Stimulated activated CD4-positive, alpha-beta T cell treated with anti-CD3 and anti-CD28 coated beads, Interleukin-15, amount 100 ng/mL, for 1 hour (primary cell): ENCODE results near the gene NUP188.

ENCODE experiments used
- DNase-seq, 2 donors: peaks; one replicate each; pipeline ENCODE4 v3.0.0-alpha.2; 2020; ENCODE audit warnings: low read depth in 1 of 2, low spot score in 1 of 2

NUP188 gene

DNA sequence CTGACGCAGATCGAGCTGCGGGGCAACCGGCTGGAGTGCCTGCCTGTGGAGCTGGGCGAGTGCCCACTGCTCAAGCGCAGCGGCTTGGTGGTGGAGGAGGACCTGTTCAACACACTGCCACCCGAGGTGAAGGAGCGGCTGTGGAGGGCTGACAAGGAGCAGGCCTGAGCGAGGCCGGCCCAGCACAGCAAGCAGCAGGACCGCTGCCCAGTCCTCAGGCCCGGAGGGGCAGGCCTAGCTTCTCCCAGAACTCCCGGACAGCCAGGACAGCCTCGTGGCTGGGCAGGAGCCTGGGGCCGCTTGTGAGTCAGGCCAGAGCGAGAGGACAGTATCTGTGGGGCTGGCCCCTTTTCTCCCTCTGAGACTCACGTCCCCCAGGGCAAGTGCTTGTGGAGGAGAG is 31.3 kb upstream of the NUP188 start:
- DNase-seq = no peak

DNA sequence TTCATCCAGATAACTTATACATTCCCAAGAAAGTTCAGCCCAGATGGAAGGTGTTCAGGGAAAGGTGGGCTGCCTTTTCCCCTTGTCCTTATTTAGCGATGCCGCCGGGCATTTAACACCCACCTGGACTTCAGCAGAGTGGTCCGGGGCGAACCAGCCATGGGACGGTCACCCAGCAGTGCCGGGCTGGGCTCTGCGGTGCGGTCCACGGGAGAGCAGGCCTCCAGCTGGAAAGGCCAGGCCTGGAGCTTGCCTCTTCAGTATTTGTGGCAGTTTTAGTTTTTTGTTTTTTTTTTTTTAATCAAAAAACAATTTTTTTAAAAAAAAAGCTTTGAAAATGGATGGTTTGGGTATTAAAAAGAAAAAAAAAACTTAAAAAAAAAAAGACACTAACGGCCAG is 30.8 kb upstream of the NUP188 start:
- DNase-seq = no peak

DNA sequence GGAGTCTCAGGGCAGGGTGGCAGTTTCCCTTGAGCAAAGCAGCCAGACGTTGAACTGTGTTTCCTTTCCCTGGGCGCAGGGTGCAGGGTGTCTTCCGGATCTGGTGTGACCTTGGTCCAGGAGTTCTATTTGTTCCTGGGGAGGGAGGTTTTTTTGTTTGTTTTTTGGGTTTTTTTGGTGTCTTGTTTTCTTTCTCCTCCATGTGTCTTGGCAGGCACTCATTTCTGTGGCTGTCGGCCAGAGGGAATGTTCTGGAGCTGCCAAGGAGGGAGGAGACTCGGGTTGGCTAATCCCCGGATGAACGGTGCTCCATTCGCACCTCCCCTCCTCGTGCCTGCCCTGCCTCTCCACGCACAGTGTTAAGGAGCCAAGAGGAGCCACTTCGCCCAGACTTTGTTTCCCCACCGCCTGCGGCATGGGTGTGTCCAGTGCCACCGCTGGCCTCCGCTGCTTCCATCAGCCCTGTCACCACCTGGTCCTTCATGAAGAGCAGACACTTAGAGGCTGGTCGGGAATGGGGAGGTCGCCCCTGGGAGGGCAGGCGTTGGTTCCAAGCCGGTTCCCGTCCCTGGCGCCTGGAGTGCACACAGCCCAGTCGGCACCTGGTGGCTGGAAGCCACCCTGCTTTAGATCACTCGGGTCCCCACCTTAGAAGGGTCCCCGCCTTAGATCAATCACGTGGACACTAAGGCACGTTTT is 30.2 kb upstream of the NUP188 start:
- no peak for DNase-seq

DNA sequence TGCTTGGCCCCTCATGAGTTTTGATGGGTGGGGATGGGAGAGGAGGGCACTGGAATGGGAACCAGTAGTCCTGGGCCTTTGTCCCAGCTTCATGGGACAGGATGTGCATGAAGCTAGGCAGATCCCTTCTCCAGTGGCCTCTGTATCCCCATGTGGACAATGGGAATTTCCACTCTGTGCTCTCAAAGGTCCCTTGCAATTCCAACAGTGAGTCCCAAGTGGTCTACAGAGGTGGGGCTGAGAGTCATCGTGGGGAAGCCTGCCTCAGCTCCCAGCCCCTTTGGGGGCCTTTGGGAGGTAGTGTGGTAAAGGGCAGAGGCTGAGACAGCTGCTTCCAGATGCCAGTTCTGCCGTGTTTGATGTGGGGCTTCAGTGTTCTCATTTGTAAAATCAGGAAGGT is 28.6 kb upstream of the NUP188 start:
- DNase-seq = no peak

DNA sequence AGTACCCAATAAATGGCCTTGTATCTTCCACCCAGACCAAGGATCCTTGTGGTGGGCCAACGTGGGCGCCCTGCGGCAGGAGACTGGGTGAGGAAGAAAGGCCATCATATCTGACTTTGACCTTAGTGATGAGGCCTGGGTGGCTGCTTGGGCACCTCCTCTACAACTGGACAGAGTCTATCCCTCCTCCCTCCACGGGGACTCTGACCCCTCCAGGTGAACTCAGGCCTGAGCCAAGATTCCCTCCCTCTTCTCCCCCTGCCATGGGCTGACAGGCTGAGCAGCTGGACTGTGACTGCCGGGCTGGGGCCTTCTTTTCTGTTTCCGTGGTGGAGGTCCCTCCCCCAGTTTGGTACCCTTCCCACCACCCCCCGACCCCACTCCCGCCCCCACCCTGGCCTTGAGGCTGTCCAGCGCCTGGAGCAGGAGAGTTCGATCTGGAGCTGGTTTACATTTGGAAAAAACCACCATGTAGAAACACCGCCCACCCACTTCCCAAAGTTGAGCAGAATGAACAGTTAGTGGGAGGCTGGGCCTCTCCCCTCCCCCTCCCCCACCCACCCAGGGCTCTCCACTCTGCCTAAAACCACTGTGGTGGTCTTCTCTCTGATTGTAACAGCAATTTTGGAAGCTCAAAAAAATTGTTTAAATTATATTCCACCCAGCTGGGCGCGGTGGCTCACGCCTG is 28.0 kb upstream of the NUP188 start:
- no peak for DNase-seq

DNA sequence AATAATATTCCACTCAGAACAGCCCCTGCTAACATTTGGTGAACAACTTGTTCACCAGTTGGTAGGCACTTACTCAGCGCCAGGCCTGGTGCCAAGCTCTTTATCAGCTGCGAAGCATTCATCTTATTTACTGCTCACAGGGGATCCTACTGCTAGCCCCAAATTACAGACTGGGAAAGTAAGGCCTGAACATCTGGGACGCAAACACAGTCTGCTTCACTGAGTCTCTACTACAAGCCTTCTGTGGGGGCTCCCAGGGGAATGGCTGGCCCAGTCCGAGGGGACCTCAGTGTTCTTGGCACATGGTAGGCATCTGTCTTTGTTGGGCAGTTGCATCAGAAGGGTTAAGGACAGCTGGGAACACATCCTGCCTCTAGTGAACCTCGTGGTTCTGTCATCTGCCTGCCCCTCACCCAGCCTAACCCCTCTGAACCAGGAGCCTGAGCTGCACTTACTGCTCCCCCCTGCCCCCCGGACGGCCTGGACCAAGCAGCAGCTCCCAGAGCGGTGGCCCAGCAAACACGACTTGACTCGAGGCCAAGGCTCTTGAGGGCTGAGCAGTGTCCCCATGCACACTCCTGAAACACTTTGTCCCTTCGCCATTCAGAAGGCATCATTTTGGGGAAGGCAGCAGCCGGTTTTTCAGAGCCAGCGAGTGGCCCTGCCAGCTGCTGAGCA is 27.0 kb upstream of the NUP188 start, which contains the start of gene PHYHD1:
PHYHD1 (plus strand) TSS at position 602 of the 678 bp plus-strand sequence. CDS start 1,342 bp downstream, outside the sequence.
- no peak for DNase-seq

DNA sequence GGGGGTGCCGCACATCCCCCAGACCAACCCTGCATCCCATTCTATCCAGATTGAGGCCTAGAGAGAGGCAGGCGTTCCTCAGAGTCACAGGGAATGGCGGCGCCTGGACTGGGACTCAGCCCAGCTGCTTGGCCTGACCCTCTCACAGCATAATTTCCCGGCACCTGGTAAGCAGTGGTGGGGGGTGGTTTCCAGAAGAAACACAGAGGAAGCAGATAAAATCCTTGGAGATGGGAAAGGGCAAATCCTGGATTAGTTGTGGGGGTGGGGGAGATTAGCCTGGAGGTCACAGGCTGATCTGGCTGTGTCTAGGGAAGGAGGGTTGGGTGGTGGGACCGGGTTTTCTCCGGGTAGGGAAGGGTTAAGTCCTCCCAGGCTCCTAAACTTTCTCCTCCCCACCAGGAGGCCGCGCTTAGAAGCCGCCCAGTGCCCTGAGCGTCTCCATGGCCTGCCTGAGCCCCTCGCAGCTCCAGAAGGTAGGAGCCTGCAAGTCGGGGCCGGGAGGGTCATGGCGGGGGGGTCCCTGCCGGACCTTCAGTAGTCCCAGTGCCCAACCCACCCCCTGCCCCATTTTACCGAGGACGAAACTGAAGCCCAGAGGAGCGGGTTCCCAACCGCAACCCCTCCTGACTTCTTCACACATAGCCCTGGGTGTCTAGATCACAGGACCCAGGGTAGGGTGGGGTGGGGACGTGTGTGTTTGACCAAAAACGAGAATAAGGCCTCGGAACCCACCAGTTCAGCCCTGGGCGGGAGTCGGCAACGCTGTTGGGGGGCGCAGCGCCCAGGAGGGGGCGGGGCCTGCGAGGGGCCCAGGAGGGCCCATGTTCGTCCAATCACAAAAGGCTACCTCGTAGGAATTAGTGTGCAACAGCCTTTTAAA is 25.4 kb upstream of the NUP188 start:
- DNase-seq = no peak

DNA sequence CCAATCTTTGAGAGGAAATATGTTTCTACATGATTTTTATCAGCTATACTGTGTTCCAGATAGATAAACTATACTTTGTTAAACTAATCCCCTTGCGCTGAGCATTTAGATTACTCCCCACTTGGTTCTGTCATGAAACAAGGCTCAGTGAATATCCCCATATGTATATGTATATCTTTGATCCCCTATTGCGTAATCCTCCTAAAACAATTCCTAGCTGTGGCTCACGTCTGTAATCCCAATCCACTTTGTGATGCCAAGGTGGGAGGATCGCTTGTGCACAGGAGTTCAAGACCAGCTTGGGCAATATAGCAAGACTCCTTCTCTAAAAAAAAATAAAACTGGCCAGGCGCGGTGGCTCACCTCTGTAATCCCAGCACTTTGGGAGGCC is 24.0 kb upstream of the NUP188 start:
- no peak for DNase-seq

DNA sequence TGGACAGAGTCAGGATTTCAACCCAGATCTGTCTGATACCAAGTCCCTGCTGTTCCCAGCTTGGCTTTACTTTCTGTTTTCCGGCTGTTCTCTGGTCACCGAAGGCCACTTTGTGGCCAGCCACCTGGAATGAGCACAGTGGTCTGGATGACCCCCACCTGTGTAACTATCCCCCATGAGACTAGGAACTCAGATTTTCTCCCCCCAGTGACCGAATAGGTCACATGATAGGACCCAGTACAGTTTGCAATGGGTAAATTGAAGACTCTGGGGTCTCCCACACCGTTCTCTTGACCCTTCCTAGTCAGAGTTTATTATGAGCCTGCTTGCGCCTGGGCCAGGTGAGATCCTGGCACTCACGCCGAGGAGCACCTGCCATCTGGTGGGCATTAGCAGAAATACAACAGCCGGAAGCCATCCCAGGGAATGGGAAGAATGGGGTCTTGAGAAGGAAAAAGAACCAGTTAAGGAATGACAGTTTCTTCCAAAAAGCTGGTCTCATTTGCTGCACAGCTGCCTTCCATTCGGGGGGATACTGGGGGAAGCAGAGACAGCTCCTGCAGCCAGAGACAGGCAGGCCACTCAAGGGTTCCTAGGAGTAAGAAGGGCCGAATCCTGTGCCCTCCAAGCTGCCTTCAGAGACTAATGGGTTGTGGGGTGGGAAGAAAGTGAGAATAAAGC is 19.6 kb upstream of the NUP188 start:
- peak in 1 of 2 donors; percentile 25 for DNase-seq

DNA sequence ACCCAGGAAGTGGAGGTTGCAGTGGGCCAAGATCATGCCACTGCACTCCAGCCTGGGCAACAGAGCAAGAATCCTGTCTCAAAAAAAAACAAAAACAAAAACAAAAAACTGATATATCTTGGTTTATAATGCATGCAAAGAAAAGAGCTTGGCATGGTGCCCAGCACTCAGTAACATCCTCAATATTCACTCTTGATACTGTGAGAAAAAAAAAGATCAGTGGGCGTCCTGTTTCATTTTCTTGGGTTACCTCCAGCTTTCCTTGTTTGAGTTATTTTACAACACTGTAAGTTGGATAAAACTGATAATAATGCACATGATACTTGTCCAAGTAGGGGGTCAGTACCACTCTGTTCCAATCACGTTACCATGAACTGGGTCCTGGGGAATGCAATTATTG is 18.9 kb upstream of the NUP188 start:
- DNase-seq = no peak

DNA sequence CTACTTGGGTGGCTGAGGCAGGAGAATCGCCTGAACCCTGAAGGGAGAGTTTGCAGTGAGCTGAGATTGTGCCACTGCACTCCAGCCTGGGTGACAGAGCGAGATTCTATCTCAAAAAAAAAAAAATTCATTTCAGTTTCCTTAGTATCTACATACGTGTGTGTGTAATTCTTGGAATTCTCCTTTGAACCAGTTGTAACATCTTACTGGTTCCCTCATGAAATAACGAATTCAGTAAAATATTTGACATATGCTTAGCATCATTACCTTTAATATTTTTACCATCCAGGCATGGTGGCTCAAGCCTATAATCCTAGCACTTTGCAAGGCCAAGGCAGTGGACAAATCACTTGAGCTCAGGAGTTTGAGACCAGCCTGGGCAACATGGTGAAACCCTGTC is 17.9 kb upstream of the NUP188 start:
- DNase-seq = no peak

DNA sequence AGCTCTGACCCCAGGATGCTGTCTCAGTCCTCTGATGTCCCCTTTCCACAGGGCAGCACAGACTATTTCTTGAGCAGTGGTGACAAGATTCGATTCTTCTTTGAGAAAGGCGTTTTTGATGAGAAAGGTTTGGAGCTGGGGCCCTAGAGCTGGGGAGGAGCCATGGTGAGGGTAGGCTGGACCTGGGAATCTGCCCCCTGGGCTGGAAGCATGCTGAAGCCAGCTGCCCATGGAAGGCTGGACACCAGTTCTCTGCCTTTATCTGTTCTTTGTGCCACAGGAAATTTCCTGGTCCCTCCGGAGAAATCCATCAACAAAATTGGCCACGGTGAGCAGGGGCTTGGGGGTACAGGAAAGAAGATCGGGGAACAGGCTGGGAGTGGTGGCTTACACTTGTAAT is 13.8 kb upstream of the NUP188 start:
- DNase-seq = no peak

DNA sequence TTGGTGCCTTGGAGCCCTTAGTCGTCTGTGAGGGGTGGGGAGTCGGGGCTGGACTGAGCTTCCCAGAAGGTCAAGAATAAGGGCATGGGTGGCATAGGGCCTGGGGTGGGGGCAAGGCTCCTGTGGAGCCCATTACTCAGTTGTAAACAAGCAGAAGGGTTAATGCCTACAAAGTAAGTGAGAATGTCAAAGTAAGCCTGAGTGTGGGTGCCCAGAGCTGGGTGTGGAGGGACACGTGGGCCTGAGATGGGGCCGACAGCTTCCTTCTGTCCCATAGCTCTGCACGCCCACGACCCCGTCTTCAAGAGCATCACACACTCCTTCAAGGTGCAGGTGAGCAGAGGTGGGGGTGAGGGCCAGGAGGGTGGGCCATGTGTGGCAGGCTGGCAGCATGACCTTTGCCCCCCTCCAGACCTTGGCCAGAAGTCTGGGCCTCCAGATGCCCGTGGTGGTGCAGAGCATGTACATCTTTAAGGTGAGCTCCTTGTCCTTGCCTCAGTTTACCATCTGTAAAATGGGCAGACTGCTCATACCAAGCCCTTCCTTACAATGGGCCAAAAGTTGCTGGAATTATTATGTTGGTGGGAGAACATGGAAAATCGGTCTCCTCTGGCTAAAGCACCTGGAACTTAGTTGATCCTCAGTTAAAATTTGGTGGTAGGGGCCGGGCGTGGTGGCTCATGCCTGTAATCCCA is 11.2 kb upstream of the NUP188 start:
- DNase-seq = no peak

DNA sequence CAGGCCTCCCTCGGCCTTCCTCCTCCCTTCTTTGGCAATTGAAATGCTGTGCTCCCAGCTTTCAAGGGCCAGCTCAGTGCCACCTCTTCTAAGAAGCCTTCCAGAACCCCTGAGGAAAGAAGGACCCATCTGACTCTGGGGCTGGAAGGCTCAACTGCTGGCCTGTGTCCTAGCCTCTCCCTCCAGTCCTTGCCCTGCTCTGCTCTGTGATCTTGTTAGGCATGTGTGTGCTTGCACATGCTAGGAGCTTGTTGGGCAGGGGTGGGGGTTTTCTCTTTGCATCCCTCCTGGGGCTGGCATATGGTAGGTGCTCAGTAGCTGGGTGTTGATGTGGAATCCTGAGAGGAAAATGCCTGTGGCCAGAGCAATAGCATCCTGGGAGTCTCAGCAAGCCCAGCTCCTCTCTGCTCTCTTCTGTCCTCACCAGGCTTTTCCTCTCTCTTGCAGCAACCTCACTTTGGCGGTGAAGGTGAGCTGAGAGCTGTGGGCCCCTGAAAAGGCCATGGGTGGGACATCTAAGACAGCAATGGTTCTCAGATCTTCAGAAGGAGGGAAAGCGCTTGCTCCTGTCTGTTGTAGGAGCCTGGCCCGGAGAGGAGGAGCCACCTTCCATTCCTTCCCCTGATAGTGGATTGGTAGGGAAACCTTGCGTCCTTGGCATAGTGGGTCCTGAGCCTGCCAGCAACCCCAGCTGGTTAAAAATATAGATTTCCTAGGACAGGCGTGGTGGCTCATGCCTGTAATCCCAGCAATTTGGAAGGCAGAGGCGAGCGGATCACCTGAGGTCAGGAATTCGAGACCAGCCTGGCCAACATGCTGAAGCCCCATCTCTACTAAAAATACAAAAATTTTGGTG is 10.0 kb upstream of the NUP188 start:
- no peak for DNase-seq

DNA sequence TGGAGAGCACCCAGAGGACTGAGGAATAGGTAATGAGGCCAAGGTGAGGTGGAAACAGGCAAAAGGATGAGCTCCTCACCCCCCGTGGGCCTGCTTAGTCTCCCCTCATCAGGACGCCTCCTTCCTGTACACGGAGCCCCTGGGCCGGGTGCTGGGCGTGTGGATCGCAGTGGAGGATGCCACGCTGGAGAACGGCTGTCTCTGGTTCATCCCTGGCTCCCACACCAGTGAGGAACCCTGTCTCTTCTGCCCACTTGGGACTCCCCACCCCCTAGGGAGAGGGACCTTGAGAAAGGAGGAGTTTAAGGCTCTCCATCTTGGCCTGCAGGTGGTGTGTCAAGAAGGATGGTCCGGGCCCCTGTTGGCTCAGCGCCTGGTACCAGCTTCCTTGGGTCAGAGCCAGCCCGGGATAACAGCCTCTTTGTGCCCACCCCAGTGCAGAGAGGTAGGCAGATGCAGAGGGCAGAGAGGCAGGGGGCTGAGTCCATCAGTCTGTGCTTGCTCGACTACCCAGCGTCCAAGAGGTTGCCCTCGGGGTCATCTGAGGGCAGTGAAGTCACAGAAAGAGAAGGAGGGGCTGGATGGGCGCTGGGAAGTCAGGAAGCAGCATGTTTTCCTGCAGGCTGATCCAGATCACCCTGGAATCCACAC is 7.1 kb upstream of the NUP188 start:
- no peak for DNase-seq

DNA sequence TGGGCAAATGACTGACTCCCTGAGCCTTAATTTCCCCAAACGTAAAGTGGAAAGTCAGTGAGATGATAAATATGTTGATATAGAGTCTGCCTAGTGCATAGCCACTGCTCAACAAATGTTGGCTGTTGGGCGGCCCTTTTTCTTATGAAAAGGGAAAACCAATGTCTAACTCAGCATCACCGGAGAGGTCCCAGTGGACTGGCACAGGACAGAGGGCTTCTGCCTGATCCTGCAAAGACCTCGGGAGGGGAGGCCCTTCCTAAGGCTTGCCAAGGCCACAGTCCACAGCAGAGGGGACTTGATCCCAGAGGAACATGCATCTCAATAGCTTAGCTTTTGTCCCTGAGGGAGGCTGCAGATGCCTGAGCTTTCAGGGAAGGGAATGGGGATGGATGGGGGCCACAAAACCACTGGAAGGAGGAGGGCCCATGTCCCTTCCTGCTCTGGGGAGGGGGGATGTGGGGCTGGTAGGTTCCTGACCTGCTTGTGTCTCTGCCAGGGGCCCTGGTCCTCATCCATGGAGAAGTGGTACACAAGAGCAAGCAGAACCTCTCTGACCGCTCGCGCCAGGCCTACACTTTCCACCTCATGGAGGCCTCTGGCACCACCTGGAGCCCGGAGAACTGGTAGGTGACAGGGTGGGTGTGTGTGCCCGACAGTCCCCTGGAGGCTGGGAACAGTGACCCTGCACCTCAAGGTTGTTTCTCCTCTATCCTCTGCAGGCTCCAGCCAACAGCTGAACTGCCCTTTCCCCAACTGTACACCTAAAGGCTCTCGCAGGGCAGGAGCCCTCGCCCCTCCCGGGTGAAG is 6.3 kb upstream of the NUP188 start:
- DNase-seq = no peak

DNA sequence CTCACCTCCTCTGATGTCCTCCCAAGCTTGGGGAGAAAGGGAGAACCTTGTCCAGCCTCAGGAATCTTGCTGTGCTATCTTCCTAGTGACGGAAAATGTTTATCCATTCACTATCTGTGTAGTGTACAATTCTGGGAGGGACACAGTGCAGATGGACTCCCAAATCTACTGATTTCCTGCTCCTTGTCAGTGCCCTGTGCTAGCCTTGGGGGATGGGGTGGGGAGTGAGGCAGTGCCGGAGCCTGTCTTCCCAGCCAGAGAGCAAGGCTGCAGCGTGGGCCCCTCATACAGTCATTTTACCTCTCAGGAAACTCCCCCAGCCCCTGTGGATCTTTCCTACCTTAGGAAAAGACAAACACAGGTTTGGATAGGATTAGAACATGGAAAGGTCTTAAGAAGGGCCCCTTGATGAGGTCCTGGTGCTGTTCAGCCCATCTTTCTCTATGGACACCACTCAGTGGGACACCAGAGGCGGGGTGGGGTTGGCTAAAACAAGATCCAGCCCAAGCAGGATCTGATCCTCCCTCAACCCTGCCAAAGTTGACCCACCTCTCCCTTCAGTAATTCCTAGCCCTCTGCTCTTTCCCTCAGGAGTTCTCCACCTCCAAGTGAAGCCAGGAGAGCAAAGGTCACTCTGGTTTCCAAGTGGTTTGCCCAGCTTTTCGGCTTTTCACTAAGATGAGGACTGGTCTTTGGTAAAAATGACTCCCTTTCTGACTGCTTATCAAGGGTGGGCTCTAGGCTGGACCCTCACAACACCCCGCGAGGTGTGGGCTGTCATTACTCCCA is 3.5 kb upstream of the NUP188 start:
- no peak for DNase-seq
